GM21381 (cell line): ENCODE measurements around the gene NEURL4.
A peak's percentile ranks its signal among the peaks of the same experiment; 100 is the strongest.
"Not testable (repeated sequence)": the region's sequence is repeated elsewhere in the genome, so short reads cannot be mapped to it uniquely, and the experiment has no call there.

ENCODE experiments used
- ATAC-seq: cut with Tn5 transposase; IDR thresholded peaks from one replicate; pipeline ENCODE4 v1.9.1; 2021; ENCODE audit warnings: mild to moderate bottlenecking, moderate library complexity; ENCODE audit not compliant: unreplicated experiment

The NEURL4 gene

GRCh38 chr17:7347630-7348477 is 18.7 kb upstream of the NEURL4 start:
- no peak for ATAC-seq

GRCh38 chr17:7346761-7347614 is 17.9 kb upstream of the NEURL4 start:
- ATAC-seq = no peak

- no peak for ATAC-seq
Observed at GRCh38 chr17:7343250-7343649, 14.1 kb upstream of the NEURL4 start.

GRCh38 chr17:7341842-7342241 is 12.7 kb upstream of the NEURL4 start:
- ATAC-seq = no peak

- no peak for ATAC-seq
Observed at GRCh38 chr17:7340179-7340578, 11.0 kb upstream of the NEURL4 start.

GRCh38 chr17:7337600-7337999 is 8.5 kb upstream of the NEURL4 start:
- not testable (repeated sequence) for ATAC-seq

GRCh38 chr17:7336240-7337175 is 7.4 kb upstream of the NEURL4 start, which contains the start of gene ACAP1:
Gene ACAP1 (plus strand): TSS chr17:7336529. CDS start chr17:7336735, 206 bp downstream.
- peak; percentile 67 for ATAC-seq

GRCh38 chr17:7335765-7336164 is 6.6 kb upstream of the NEURL4 start:
- not testable (repeated sequence) for ATAC-seq

GRCh38 chr17:7334938-7335538 is 5.9 kb upstream of the NEURL4 start:
- ATAC-seq = no peak

GRCh38 chr17:7332600-7333069 is 3.5 kb upstream of the NEURL4 start:
- ATAC-seq = not testable (repeated sequence)

GRCh38 chr17:7332111-7332510 is 3.0 kb upstream of the NEURL4 start:
- ATAC-seq = no peak

GRCh38 chr17:7330638-7331015 is 1.5 kb upstream of the NEURL4 start:
- no peak for ATAC-seq

GRCh38 chr17:7329997-7330637 is 982 bp upstream of the NEURL4 start:
- ATAC-seq = peak; percentile 36

- ATAC-seq = peak; percentile 56
Observed at GRCh38 chr17:7329374-7329996, 350 bp upstream of the NEURL4 start.

GRCh38 chr17:7328009-7328408 is 1.1 kb downstream of the NEURL4 start:
- no peak for ATAC-seq

GRCh38 chr17:7327501-7327900 is 1.6 kb downstream of the NEURL4 start:
- no peak for ATAC-seq

GRCh38 chr17:7327056-7327455 is 2.1 kb downstream of the NEURL4 start:
- ATAC-seq = no peak

- ATAC-seq = no peak
Observed at GRCh38 chr17:7326186-7326585, 2.9 kb downstream of the NEURL4 start.

GRCh38 chr17:7325031-7325528 is 4.1 kb downstream of the NEURL4 start:
- ATAC-seq = no peak
